ENCODE measurements around the gene CRY1. TPM values are rescaled to one million over a fixed set of nuclear protein-coding genes. Genes with fewer than 3 reads are reported as not detected.

CRY1 gene
- total and polyA plus RNA-seq, 9 of the 15 experiments (the other 6 are each of a cell fraction or from before 2014, with no cell fraction given), result 8.7 to 33.3 (median 25.2) TPM

GRCh38 chr12:106956048-106956578 lies 137.2 kb downstream of the CRY1 start (continued):
- TF ChIP-seq, protein P1, sequence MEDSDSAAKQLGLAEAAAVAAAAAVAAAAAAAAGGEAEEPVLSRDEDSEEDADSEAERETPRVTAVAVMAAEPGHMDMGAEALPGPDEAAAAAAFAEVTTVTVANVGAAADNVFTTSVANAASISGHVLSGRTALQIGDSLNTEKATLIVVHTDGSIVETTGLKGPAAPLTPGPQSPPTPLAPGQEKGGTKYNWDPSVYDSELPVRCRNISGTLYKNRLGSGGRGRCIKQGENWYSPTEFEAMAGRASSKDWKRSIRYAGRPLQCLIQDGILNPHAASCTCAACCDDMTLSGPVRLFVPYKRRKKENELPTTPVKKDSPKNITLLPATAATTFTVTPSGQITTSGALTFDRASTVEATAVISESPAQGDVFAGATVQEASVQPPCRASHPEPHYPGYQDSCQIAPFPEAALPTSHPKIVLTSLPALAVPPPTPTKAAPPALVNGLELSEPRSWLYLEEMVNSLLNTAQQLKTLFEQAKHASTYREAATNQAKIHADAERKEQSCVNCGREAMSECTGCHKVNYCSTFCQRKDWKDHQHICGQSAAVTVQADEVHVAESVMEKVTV (CRISPR knock-in tag; IDR thresholded peaks at IDR 0.05), result no peak
- TF ChIP-seq SLC30A9 (CRISPR knock-in tag; IDR thresholded peaks at IDR 0.05), result no peak
- peak; percentile 64; the same call in 1 of the 2 replicates for TF ChIP-seq BRD4 (IDR thresholded peaks at IDR 0.05)
- peak; percentile 38; the same call in 1 of the 2 replicates for TF ChIP-seq GATAD2A (IDR thresholded peaks at IDR 0.05)
- TF ChIP-seq RBM22 (IDR thresholded peaks at IDR 0.05; ENCODE audit: low read depth, low read length, poor library complexity, severe bottlenecking), result peak; percentile 74
- 0 out of 4 replicates have a peak, but pooled peaks of 1 of the 2 experiments have one; percentile 23 for TF ChIP-seq TEAD1 (CRISPR knock-in tag; IDR thresholded peaks at IDR 0.05)
- TF ChIP-seq RAD21 (CRISPR knock-in tag; conservative IDR thresholded peaks at IDR 0.05 in 1 of 2, IDR thresholded peaks at IDR 0.05 in 1 of 2), result peak in 1 of 2 experiments; percentile 21; a peak in 3 of 4 replicates
- TF ChIP-seq CHD4 (IDR thresholded peaks at IDR 0.05; ENCODE audit: insufficient read depth, insufficient replicate concordance, low read depth, low read length, poor library complexity, severe bottlenecking), result no peak
- TF ChIP-seq TFE3 (CRISPR knock-in tag; IDR thresholded peaks at IDR 0.05), result no peak
- peak; percentile 36; the same call in 1 of the 2 replicates for TF ChIP-seq CREB1 (IDR thresholded peaks at IDR 0.05)
- TF ChIP-seq CREB1 (CRISPR knock-in tag; IDR thresholded peaks at IDR 0.05), result no peak
- TF ChIP-seq HNRNPL (IDR thresholded peaks at IDR 0.05; ENCODE audit: low read depth, low read length), result peak; percentile 90; the same call in 1 of the 2 replicates
- 0 out of 2 replicates have a peak, but pooled peaks have one; percentile 10 for TF ChIP-seq NFRKB (IDR thresholded peaks at IDR 0.05; ENCODE audit: low read depth)
- TF ChIP-seq ARID4B (CRISPR knock-in tag; IDR thresholded peaks at IDR 0.05), result peak; percentile 51

Data from K562 (cell line).